Measurements from ENCODE around the gene LRRC37A.
"Not testable (repeated sequence)": the region's sequence is repeated elsewhere in the genome, so short reads cannot be mapped to it uniquely, and the experiment has no call there.

Gene LRRC37A

GRCh38 chr17:46294831-46295230 lies at the start of gene LRRC37A:
TSS of gene LRRC37A (plus strand) at chr17:46295131. CDS start at chr17:46295134, 3 bp downstream.
- not testable (repeated sequence) for DNase-seq (ENCODE audit: low read depth, low spot score)

GRCh38 chr17:46249153-46249552 lies 45.8 kb upstream of the LRRC37A start:
- DNase-seq (ENCODE audit: low read depth, low spot score): not testable (repeated sequence)

GRCh38 chr17:46252804-46253203 lies 42.1 kb upstream of the LRRC37A start:
- not testable (repeated sequence) for DNase-seq (ENCODE audit: low read depth, low spot score)

- peak; percentile 42 for DNase-seq (ENCODE audit: low read depth, low spot score)
Observed at GRCh38 chr17:46253722-46254121, 41.2 kb upstream of the LRRC37A start.

- DNase-seq (ENCODE audit: low read depth, low spot score): not testable (repeated sequence)
Observed at GRCh38 chr17:46254215-46254614, 40.7 kb upstream of the LRRC37A start.

- not testable (repeated sequence) for DNase-seq (ENCODE audit: low read depth, low spot score)
Observed at GRCh38 chr17:46256369-46256768, 38.6 kb upstream of the LRRC37A start.

- DNase-seq (ENCODE audit: low read depth, low spot score): not testable (repeated sequence)
Observed at GRCh38 chr17:46259845-46260661, 34.9 kb upstream of the LRRC37A start.

- DNase-seq (ENCODE audit: low read depth, low spot score): no peak
Observed at GRCh38 chr17:46262271-46262670, 32.7 kb upstream of the LRRC37A start.

GRCh38 chr17:46264456-46265198 lies 30.3 kb upstream of the LRRC37A start:
- DNase-seq (ENCODE audit: low read depth, low spot score): no peak

- not testable (repeated sequence) for DNase-seq (ENCODE audit: low read depth, low spot score)
Observed at GRCh38 chr17:46266063-46266655, 28.8 kb upstream of the LRRC37A start.

GRCh38 chr17:46266656-46267544 lies 28.0 kb upstream of the LRRC37A start:
- DNase-seq (ENCODE audit: low read depth, low spot score): peak; percentile 69

GRCh38 chr17:46270032-46270431 lies 24.9 kb upstream of the LRRC37A start:
- no peak for DNase-seq (ENCODE audit: low read depth, low spot score)

GRCh38 chr17:46273541-46274236 lies 21.2 kb upstream of the LRRC37A start:
- no peak for DNase-seq (ENCODE audit: low read depth, low spot score)

- DNase-seq (ENCODE audit: low read depth, low spot score): no peak
Observed at GRCh38 chr17:46274238-46274637, 20.7 kb upstream of the LRRC37A start.

GRCh38 chr17:46276728-46277479 lies 18.0 kb upstream of the LRRC37A start:
- DNase-seq (ENCODE audit: low read depth, low spot score): not testable (repeated sequence)

GRCh38 chr17:46281336-46281735 lies 13.6 kb upstream of the LRRC37A start:
- not testable (repeated sequence) for DNase-seq (ENCODE audit: low read depth, low spot score)

GRCh38 chr17:46282635-46283034 lies 12.3 kb upstream of the LRRC37A start:
- not testable (repeated sequence) for DNase-seq (ENCODE audit: low read depth, low spot score)

GRCh38 chr17:46284467-46284866 lies 10.5 kb upstream of the LRRC37A start:
- peak; percentile 32 for DNase-seq (ENCODE audit: low read depth, low spot score)

- not testable (repeated sequence) for DNase-seq (ENCODE audit: low read depth, low spot score)
Observed at GRCh38 chr17:46285500-46285899, 9.4 kb upstream of the LRRC37A start.

GRCh38 chr17:46286764-46287221 lies 8.1 kb upstream of the LRRC37A start:
- DNase-seq (ENCODE audit: low read depth, low spot score): peak; percentile 58

Data from activated naive CD8-positive, alpha-beta T cell treated with anti-CD3 and anti-CD28 coated beads, Interleukin-2, amount 50 U/mL, for 16 hours (primary cell).